ENCODE results near the gene SPTLC3. TPM values are rescaled to one million over a fixed set of nuclear protein-coding genes. Genes with fewer than 3 reads are reported as not detected.

SPTLC3 gene
- total and polyA plus RNA-seq, 8 donors, result 1.1 to 33.9 (median 2.1) TPM; not detected in 1

DNA sequence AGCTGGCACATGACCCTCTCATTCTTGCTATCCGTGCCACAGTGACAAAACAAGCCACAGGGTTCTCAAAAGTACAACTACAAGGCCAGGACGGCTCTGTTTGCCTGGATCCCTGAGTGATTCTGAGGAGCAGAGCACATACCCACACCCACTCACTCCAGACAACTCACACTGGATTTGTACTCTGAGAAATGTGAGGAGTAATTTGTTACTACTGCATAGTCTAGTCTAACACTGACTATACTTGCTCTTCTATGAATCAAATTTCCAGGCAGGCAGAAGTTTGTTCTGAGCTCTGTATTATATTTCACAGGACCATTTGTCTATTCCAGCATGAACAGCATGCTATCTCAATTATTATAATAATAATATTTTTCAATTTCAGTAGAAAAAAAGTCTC lies 26.7 kb upstream of the SPTLC3 start:
- 89 to 93% (median 92%) methylated on average over 2 of the region's 2 CpGs for WGBS, 5 donors
- intact Hi-C loops (cut with DNase I; ENCODE audit: low total_unique reads), result no loop called here
- Histone ChIP-seq H3K4me1 (peaks cover 0 to 7% (median 0%) of the 10 kb centered on the region in 4 donors), H3K27ac (no peak overlapping the region), H3K9me3 (no peaks in the 10 kb centered on the region), H3K4me3 (no peak overlapping the region), H3K27me3 (no peaks in the 10 kb centered on the region), H3K36me3 (no peaks in the 10 kb centered on the region)
- no peak for DNase-seq
- TF ChIP-seq POLR2A (IDR thresholded peaks at IDR 0.05) (no peak), POLR2AphosphoS5 (IDR thresholded peaks at IDR 0.05) (no peak), EP300 (IDR thresholded peaks at IDR 0.05) (no peak)
- TF ChIP-seq, protein P1, sequence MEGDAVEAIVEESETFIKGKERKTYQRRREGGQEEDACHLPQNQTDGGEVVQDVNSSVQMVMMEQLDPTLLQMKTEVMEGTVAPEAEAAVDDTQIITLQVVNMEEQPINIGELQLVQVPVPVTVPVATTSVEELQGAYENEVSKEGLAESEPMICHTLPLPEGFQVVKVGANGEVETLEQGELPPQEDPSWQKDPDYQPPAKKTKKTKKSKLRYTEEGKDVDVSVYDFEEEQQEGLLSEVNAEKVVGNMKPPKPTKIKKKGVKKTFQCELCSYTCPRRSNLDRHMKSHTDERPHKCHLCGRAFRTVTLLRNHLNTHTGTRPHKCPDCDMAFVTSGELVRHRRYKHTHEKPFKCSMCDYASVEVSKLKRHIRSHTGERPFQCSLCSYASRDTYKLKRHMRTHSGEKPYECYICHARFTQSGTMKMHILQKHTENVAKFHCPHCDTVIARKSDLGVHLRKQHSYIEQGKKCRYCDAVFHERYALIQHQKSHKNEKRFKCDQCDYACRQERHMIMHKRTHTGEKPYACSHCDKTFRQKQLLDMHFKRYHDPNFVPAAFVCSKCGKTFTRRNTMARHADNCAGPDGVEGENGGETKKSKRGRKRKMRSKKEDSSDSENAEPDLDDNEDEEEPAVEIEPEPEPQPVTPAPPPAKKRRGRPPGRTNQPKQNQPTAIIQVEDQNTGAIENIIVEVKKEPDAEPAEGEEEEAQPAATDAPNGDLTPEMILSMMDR (IDR thresholded peaks at IDR 0.05), result no peak

DNA sequence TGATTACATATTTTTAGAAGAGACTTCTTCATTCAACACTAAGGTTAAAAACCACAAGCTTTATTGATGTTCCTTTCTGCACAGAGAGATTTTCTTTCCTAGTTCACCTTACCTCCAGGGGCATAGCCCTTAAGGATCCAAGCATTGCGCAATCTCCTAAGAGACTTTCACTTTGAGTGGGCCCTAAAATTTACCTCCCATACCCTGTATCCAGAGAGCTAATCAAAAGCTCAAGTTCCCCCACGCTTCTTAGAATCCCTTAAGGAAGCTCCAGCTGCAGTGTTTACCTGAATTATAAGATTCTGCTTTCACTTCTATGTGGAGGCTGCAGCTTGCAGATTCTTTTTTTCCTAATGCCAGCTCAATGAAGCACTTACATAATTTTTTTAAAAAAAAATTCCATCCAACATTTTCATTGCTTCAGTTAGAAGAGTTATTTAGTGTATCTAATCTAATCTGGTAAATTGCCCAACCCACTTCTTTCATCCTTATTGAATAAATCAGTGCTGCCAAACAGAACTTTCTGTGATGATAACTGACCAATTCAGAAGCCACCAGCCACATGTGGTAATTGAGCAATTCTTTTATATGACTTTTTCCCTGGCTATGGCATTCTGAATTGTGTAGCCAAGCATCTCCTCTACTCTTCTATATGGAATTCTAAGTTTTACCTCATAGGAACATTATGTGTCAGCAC lies 24.6 kb upstream of the SPTLC3 start:
- TF ChIP-seq POLR2A (IDR thresholded peaks at IDR 0.05) (no peak), EP300 (IDR thresholded peaks at IDR 0.05) (no peak), POLR2AphosphoS5 (IDR thresholded peaks at IDR 0.05) (no peak)
- TF ChIP-seq, protein P1 (IDR thresholded peaks at IDR 0.05), result no peak
- no peak overlapping the region for H3K4me3 ChIP-seq
- no peak overlapping the region for H3K27ac ChIP-seq
- DNase-seq, result no peak
- no peaks in the 10 kb centered on the region for H3K27me3 ChIP-seq
- peaks cover 0 to 7% (median 0%) of the 10 kb centered on the region in 4 donors for H3K4me1 ChIP-seq
- H3K9me3 ChIP-seq, result no peaks in the 10 kb centered on the region
- intact Hi-C loops (cut with DNase I; ENCODE audit: low total_unique reads), result no loop called here
- 59 to 70% (median 64%) methylated on average over 2 of the region's 2 CpGs for WGBS, 5 donors
- no peaks in the 10 kb centered on the region for H3K36me3 ChIP-seq

DNA sequence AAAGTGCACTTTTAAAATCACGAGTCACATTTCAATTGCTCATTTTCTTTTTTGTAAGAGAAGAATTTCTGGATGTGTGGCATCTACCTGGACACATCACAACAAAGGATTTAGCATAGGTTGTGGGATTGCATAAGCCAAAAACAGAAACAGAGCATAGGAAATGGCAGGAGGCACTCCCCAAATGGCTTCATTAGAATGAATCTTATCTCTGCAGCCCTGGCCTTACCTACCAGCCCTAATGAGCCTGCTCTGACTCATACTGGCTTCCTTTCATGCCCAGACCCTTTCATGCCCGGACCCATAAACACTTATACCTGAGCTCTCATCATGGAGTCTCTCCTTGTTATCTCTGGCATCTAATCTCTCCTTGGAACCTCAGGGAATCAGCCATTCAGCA lies 23.9 kb upstream of the SPTLC3 start:
- Histone ChIP-seq H3K9me3 (no peaks in the 10 kb centered on the region), H3K4me1 (peaks cover 0 to 7% (median 0%) of the 10 kb centered on the region in 4 donors), H3K4me3 (no peak overlapping the region), H3K27ac (no peak overlapping the region), H3K27me3 (no peaks in the 10 kb centered on the region), H3K36me3 (no peaks in the 10 kb centered on the region)
- intact Hi-C loops (cut with DNase I; ENCODE audit: low total_unique reads), result no loop called here
- no peak for TF ChIP-seq POLR2A (IDR thresholded peaks at IDR 0.05)
- TF ChIP-seq, protein P1 (IDR thresholded peaks at IDR 0.05), result no peak
- no peak for TF ChIP-seq EP300 (IDR thresholded peaks at IDR 0.05)
- TF ChIP-seq POLR2AphosphoS5 (IDR thresholded peaks at IDR 0.05), result no peak
- DNase-seq, result no peak
- WGBS, 5 donors, result 29 to 65% (median 55%) methylated on average over 2 of the region's 2 CpGs

DNA sequence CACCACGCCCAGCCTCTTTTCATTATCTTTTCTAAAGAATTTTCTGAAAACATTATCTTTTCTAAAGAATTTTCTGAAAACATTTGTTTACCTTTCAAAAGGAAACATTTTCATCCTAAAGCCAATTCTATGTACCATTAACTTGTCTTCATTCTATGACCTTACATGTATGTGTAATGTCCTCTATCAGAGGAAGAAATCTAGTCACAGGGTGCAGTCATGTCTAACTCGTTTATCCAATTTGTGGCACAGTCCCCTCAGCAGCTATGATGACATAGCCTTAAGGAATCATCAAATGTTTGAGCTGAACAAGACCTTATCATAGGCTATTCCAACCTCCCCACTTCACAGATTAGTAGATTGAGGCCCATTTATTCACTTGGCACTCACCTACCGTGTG lies 21.5 kb upstream of the SPTLC3 start:
- no peaks in the 10 kb centered on the region for H3K27me3 ChIP-seq
- H3K4me3 ChIP-seq, result no peak overlapping the region
- intact Hi-C loops (cut with DNase I; ENCODE audit: low total_unique reads), result no loop called here
- H3K9me3 ChIP-seq, result no peaks in the 10 kb centered on the region
- TF ChIP-seq, protein P1 (IDR thresholded peaks at IDR 0.05), result no peak
- no peak for TF ChIP-seq POLR2A (IDR thresholded peaks at IDR 0.05)
- no peak overlapping the region for H3K27ac ChIP-seq
- WGBS, 5 donors, result 68 to 77% (median 73%) methylated on average over 3 of the region's 3 CpGs
- H3K36me3 ChIP-seq, result no peaks in the 10 kb centered on the region
- DNase-seq, result no peak
- peaks cover 0 to 7% (median 0%) of the 10 kb centered on the region in 4 donors for H3K4me1 ChIP-seq
